GM19468 (cell line): Measurements from ENCODE around the gene NMD3.
"Not testable (repeated sequence)": the region's sequence is repeated elsewhere in the genome, so short reads cannot be mapped to it uniquely, and the experiment has no call there.

Source experiments
- ATAC-seq: cut with Tn5 transposase; IDR thresholded peaks from one replicate; pipeline ENCODE4 v1.9.1; 2021; ENCODE audit warnings: mild to moderate bottlenecking, moderate library complexity, moderate number of reproducible peaks; ENCODE audit not compliant: unreplicated experiment; ENCODE audit errors: extremely low read depth

Gene NMD3

GRCh38 chr3:161220850-161221753 is at the start of gene NMD3:
Gene NMD3 (plus strand): TSS chr3:161221311. CDS start chr3:161222014, 703 bp downstream.
- ATAC-seq, result peak; percentile 97

GRCh38 chr3:161171639-161172552 is 49.2 kb upstream of the NMD3 start:
- no peak for ATAC-seq

- no peak for ATAC-seq
These were observed 45.6 kb upstream of the NMD3 start for GRCh38 chr3:161175506-161175905.

GRCh38 chr3:161177991-161178390 is 43.1 kb upstream of the NMD3 start:
- no peak for ATAC-seq

GRCh38 chr3:161181371-161181770 is 39.7 kb upstream of the NMD3 start:
- ATAC-seq, result not testable (repeated sequence)

- no peak for ATAC-seq
These were observed 34.1 kb upstream of the NMD3 start for GRCh38 chr3:161187046-161187445.

GRCh38 chr3:161197855-161198850 is 23.0 kb upstream of the NMD3 start:
- ATAC-seq, result no peak

- no peak for ATAC-seq
These were observed 21.2 kb upstream of the NMD3 start for GRCh38 chr3:161199926-161200325.

- ATAC-seq, result peak; percentile 66
These were observed 17.5 kb upstream of the NMD3 start for GRCh38 chr3:161203485-161204098.

- no peak for ATAC-seq
These were observed 12.2 kb upstream of the NMD3 start for GRCh38 chr3:161208931-161209330.

GRCh38 chr3:161212171-161212771 is 8.8 kb upstream of the NMD3 start:
- ATAC-seq, result no peak

- ATAC-seq, result no peak
These were observed 8.2 kb upstream of the NMD3 start for GRCh38 chr3:161212906-161213305.

- ATAC-seq, result no peak
These were observed 7.5 kb upstream of the NMD3 start for GRCh38 chr3:161213644-161214043.

- no peak for ATAC-seq
These were observed 5.9 kb upstream of the NMD3 start for GRCh38 chr3:161215185-161215584.

- no peak for ATAC-seq
These were observed 3.6 kb upstream of the NMD3 start for GRCh38 chr3:161217496-161217895.

GRCh38 chr3:161219495-161219894 is 1.6 kb upstream of the NMD3 start:
- ATAC-seq, result no peak

GRCh38 chr3:161221806-161222600 is 892 bp downstream of the NMD3 start:
- no peak for ATAC-seq

GRCh38 chr3:161222662-161223061 is 1.6 kb downstream of the NMD3 start:
- ATAC-seq, result no peak
